ENCODE measurements around the gene TAOK2. TPM values are rescaled to one million over a fixed set of nuclear protein-coding genes. Genes with fewer than 3 reads are reported as not detected.
"Not testable (repeated sequence)": the region's sequence is repeated elsewhere in the genome, so short reads cannot be mapped to it uniquely, and the experiment has no call there.

Gene TAOK2
- total RNA-seq, 1 donor from 2014 or later: 40.1 TPM

DNA sequence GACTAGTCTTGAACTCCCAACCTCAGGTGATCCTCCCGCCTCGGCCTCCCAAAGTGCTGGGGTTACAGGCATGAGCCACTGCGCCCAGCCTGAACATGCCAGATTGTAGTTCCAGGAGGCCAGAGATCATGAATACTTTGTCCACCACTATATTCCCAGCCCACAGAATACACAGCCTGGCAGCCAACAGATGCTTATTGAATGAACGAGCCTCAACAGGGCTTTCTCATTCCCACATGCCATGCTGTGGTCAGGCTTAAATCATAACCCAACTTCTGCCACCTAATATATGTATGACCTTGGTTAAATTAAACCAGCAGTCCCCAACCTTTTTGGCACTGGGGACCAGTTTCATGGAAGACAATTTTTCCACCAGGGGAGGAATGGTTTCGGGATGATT lies 14.9 kb upstream of the TAOK2 start:
- Histone ChIP-seq H3K36me3 (ENCODE audit: control insufficient read depth, insufficient read depth, low read length) (no peaks in the 10 kb centered on the region), H3K4me3 (ENCODE audit: low read depth, low read length) (no peak overlapping the region), H3K27me3 (ENCODE audit: control insufficient read depth, insufficient read depth, low read length) (no peaks in the 10 kb centered on the region)
- DNase-seq (ENCODE audit: low read depth): no peak
- TF ChIP-seq, protein P1, sequence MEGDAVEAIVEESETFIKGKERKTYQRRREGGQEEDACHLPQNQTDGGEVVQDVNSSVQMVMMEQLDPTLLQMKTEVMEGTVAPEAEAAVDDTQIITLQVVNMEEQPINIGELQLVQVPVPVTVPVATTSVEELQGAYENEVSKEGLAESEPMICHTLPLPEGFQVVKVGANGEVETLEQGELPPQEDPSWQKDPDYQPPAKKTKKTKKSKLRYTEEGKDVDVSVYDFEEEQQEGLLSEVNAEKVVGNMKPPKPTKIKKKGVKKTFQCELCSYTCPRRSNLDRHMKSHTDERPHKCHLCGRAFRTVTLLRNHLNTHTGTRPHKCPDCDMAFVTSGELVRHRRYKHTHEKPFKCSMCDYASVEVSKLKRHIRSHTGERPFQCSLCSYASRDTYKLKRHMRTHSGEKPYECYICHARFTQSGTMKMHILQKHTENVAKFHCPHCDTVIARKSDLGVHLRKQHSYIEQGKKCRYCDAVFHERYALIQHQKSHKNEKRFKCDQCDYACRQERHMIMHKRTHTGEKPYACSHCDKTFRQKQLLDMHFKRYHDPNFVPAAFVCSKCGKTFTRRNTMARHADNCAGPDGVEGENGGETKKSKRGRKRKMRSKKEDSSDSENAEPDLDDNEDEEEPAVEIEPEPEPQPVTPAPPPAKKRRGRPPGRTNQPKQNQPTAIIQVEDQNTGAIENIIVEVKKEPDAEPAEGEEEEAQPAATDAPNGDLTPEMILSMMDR (IDR thresholded peaks at IDR 0.05; ENCODE audit: insufficient read depth, low read length, poor library complexity, severe bottlenecking): no peak

DNA sequence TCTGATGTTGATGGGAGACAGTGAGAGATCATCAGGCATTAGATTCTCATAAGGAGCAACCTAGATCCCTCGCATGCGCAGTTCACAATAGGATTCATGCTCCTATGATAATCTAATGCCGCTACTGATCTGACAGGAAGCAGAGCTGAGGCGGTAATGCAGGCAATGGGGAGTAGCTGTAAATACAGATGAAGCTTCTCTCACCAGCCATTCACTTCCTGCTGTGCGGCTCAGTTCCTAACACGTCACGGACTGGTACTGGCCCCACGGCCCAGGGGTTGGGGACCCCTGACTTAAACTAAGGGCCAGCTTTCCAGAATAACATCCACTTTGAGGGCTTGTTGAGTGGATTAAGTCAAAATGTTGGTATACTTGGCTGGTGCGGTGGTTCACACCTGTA lies 14.4 kb upstream of the TAOK2 start:
- Histone ChIP-seq H3K36me3 (ENCODE audit: control insufficient read depth, insufficient read depth, low read length) (no peaks in the 10 kb centered on the region), H3K27me3 (ENCODE audit: control insufficient read depth, insufficient read depth, low read length) (no peaks in the 10 kb centered on the region), H3K4me3 (ENCODE audit: low read depth, low read length) (no peak overlapping the region)
- no peak for DNase-seq (ENCODE audit: low read depth)
- TF ChIP-seq, protein P1 (IDR thresholded peaks at IDR 0.05; ENCODE audit: insufficient read depth, low read length, poor library complexity, severe bottlenecking): no peak

DNA sequence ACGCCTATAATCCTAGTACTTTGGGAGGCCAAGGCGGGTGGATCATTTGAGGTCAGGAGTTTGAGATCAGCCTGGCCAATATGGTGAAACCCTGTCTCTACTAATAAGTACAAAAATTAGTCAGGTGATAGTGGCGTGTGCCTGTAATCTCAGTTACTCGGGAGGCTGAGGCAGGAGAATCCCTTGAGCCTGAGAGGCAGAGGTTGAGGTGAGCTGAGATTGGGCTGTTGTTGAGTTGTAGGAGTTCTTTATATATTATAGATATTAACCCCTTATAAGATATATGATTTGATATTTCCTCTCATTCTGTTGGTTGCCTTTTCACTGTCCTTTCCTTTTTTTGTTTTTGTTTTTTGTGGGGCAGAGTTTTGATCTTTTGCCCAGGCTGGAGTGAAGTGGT lies 13.8 kb upstream of the TAOK2 start:
- DNase-seq (ENCODE audit: low read depth); H3K36me3 ChIP-seq (ENCODE audit: control insufficient read depth, insufficient read depth, low read length); H3K27me3 ChIP-seq (ENCODE audit: control insufficient read depth, insufficient read depth, low read length); H3K4me3 ChIP-seq (ENCODE audit: low read depth, low read length): not testable (repeated sequence)

DNA sequence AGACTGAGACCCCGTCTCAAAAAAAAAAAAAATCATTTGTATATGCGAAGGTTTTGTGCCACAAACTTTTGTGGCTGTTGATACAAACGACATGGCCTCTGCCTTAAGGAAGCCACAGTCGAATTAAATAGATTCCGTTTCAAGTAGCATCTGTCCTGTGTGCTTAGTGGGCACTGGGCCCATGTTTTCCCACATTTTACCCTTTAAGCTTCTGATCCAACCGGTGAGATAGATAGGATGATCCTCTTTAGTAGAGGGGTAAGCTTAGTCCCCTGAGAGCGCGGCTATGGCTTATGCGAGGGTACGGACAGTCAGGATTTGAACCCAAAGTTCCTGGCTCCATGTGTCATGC lies 12.6 kb upstream of the TAOK2 start:
- Histone ChIP-seq H3K27me3 (ENCODE audit: control insufficient read depth, insufficient read depth, low read length) (no peaks in the 10 kb centered on the region), H3K36me3 (ENCODE audit: control insufficient read depth, insufficient read depth, low read length) (no peaks in the 10 kb centered on the region), H3K4me3 (ENCODE audit: low read depth, low read length) (peak overlapping the region; percentile 77)
- no peak for DNase-seq (ENCODE audit: low read depth)
- TF ChIP-seq, protein P1 (IDR thresholded peaks at IDR 0.05; ENCODE audit: insufficient read depth, low read length, poor library complexity, severe bottlenecking): no peak

DNA sequence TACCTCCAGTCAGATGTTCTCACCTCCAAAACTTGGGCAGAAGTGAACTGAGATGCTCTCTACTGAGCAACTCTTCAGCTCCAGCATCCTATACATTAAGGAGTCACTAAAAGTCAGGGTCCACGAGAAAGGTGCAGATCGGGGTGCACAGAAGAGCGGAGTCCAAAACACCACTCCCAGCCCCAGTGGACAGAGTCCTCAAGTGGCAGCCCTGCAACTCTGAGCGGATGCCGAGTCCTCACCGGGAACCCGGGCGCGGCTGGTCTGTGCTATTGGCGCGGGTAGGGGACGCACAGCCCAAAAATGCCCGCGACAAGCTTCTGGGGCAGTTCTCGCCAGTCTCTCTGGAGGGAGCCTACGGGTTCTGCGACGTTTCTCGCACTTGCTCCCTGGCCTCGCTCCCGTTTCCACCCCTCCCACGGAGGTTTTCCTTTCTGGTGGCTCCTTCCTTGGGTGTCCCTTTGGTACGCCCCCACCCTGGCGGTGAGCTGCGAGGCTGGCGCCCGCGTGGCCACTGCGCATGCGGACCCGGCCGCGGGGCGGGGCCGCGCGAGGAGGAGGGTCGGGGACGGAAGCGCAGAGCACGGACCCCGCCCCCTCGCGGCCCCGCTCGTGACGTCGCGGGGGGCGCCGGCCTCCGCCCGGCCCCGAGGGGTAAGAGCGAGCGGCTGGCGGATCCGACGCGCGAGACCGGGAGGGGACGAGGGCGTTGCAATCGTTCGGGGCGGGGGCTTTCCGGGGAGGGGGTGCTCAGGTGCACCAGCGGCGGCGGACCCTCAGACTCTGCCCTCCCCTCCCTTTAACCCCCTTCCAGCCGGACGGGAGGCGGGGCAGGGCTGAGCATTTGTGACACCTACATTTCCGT lies 12.0 kb upstream of the TAOK2 start, which contains the start of gene TMEM219:
Gene TMEM219 (plus strand): TSS at position 601 of the 865 bp plus-strand sequence. CDS start 1,065 bp downstream, outside the sequence.
- no peaks in the 10 kb centered on the region for H3K27me3 ChIP-seq (ENCODE audit: control insufficient read depth, insufficient read depth, low read length)
- TF ChIP-seq, protein P1 (IDR thresholded peaks at IDR 0.05; ENCODE audit: insufficient read depth, low read length, poor library complexity, severe bottlenecking): peak; percentile 26
- DNase-seq (ENCODE audit: low read depth): no peak
- no peaks in the 10 kb centered on the region for H3K36me3 ChIP-seq (ENCODE audit: control insufficient read depth, insufficient read depth, low read length)
- H3K4me3 ChIP-seq (ENCODE audit: low read depth, low read length): peak within 1 kb of the TSS; percentile 77

DNA sequence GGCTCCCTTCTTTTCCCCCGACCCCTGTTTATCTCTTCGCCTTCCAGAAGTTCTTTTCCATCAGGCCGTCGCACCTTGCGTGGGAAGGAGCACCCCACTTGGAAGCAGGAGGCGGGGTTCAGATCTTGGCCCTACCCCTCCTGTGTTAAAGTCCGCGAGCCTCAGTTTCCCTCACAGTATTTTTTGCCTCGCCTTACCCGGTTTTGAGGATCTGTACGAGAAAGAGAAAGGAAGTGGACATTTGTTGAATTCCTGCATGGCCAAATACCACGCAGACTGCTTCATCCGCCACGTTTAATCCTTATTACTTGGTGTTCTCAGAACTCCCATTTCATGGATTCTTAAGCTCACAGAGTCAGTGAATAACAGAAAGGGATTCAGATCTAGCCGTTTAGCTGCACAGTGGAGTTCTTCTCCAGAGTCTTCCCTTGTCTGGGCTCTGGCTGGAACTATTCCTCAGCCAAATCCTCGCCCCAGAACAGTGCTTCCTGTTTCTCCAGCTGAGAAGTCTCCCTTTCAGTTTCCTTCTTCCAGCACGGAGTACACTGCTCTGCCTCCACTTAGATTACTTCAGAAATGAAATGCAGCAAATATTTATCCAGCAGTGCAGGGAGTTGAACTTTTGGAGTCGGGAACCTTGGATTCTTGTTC lies 11.2 kb upstream of the TAOK2 start:
- TF ChIP-seq, protein P1 (IDR thresholded peaks at IDR 0.05; ENCODE audit: insufficient read depth, low read length, poor library complexity, severe bottlenecking): no peak
- no peaks in the 10 kb centered on the region for H3K36me3 ChIP-seq (ENCODE audit: control insufficient read depth, insufficient read depth, low read length)
- no peak for DNase-seq (ENCODE audit: low read depth)

More for the DNA sequence above, 11.2 kb upstream of the TAOK2 start:
- Histone ChIP-seq H3K4me3 (ENCODE audit: low read depth, low read length) (peak overlapping the region; percentile 77), H3K27me3 (ENCODE audit: control insufficient read depth, insufficient read depth, low read length) (no peaks in the 10 kb centered on the region)
